ENCODE measurements around the gene AJM1.
"Not testable (repeated sequence)": the region's sequence is repeated elsewhere in the genome, so short reads cannot be mapped to it uniquely, and the experiment has no call there.

AJM1 gene

GRCh38 chr9:136861874-136862457, 19.7 kb downstream of the AJM1 start:
- TF ChIP-seq CTCF (IDR thresholded peaks at IDR 0.05) = no peak
- Mint-ChIP-seq H3K4me3 (no peak overlapping the region), H3K27me3 (ENCODE audit: low read depth, poor library complexity) (no peaks in the 10 kb centered on the region), H3K9me3 (peaks cover under 1% of the 10 kb centered on the region), H3K4me1 (peaks cover 6% of the 10 kb centered on the region), H3K36me3 (ENCODE audit: low read depth) (peaks cover 14% of the 10 kb centered on the region), H3K27ac (peak overlapping the region; percentile 66)
- no peak for DNase-seq

- Mint-ChIP-seq H3K4me3 (no peak overlapping the region), H3K27me3 (ENCODE audit: low read depth, poor library complexity) (no peaks in the 10 kb centered on the region), H3K4me1 (peaks cover 6% of the 10 kb centered on the region), H3K36me3 (ENCODE audit: low read depth) (peaks cover 20% of the 10 kb centered on the region), H3K27ac (no peak overlapping the region), H3K9me3 (peaks cover 11% of the 10 kb centered on the region)
- no peak for DNase-seq
- TF ChIP-seq CTCF (IDR thresholded peaks at IDR 0.05) = no peak
Measured at GRCh38 chr9:136862849-136863622, 20.8 kb downstream of the AJM1 start.

GRCh38 chr9:136863623-136864273, 21.5 kb downstream of the AJM1 start:
- no peak for TF ChIP-seq CTCF (IDR thresholded peaks at IDR 0.05)
- DNase-seq = no peak
- Mint-ChIP-seq H3K27ac (no peak overlapping the region), H3K9me3 (peaks cover 19% of the 10 kb centered on the region), H3K36me3 (ENCODE audit: low read depth) (peaks cover 27% of the 10 kb centered on the region), H3K4me1 (peaks cover 6% of the 10 kb centered on the region), H3K27me3 (ENCODE audit: low read depth, poor library complexity) (no peaks in the 10 kb centered on the region), H3K4me3 (no peak overlapping the region)

GRCh38 chr9:136865041-136865767, 22.9 kb downstream of the AJM1 start:
- Mint-ChIP-seq H3K4me3 (peak overlapping the region; percentile 83), H3K9me3 (peaks cover 33% of the 10 kb centered on the region), H3K4me1 (peaks cover 6% of the 10 kb centered on the region), H3K36me3 (ENCODE audit: low read depth) (peaks cover 39% of the 10 kb centered on the region), H3K27me3 (ENCODE audit: low read depth, poor library complexity) (peaks cover 4% of the 10 kb centered on the region), H3K27ac (no peak overlapping the region)
- no peak for DNase-seq
- TF ChIP-seq CTCF (IDR thresholded peaks at IDR 0.05) = no peak

- H3K4me3 Mint-ChIP-seq = peak overlapping the region; percentile 83
- H3K27ac Mint-ChIP-seq = no peak overlapping the region
- peaks cover 39% of the 10 kb centered on the region for H3K36me3 Mint-ChIP-seq (ENCODE audit: low read depth)
- peaks cover 4% of the 10 kb centered on the region for H3K27me3 Mint-ChIP-seq (ENCODE audit: low read depth, poor library complexity)
- H3K9me3 Mint-ChIP-seq = peaks cover 38% of the 10 kb centered on the region
- H3K4me1 Mint-ChIP-seq = peaks cover 6% of the 10 kb centered on the region
- TF ChIP-seq CTCF (IDR thresholded peaks at IDR 0.05) = no peak
- no peak for DNase-seq
Measured at GRCh38 chr9:136865768-136866103, 23.5 kb downstream of the AJM1 start.

- peaks cover 43% of the 10 kb centered on the region for H3K36me3 Mint-ChIP-seq (ENCODE audit: low read depth)
- H3K9me3 Mint-ChIP-seq = peaks cover 51% of the 10 kb centered on the region
- not testable (repeated sequence) for DNase-seq; H3K27ac Mint-ChIP-seq; H3K27me3 Mint-ChIP-seq (ENCODE audit: low read depth, poor library complexity); H3K4me1 Mint-ChIP-seq
- H3K4me3 Mint-ChIP-seq = peak overlapping the region; percentile 68
Measured at GRCh38 chr9:136866898-136867421, 24.7 kb downstream of the AJM1 start.

Measured in nephron progenitor cell (in vitro differentiated cells).